GM21619 (cell line): ENCODE data around the gene M1AP.

Experiments used
- ATAC-seq: cut with Tn5 transposase; IDR thresholded peaks from one replicate; pipeline ENCODE4 v1.9.1; 2021; ENCODE audit not compliant: unreplicated experiment

Gene M1AP

GRCh38 chr2:74528600-74529356, 119.4 kb downstream of the M1AP start:
- ATAC-seq, result peak; percentile 2

- ATAC-seq, result no peak
Measured at GRCh38 chr2:74527741-74528140, 120.4 kb downstream of the M1AP start.

- no peak for ATAC-seq
Measured at GRCh38 chr2:74526649-74527230, 121.4 kb downstream of the M1AP start.

- ATAC-seq, result no peak
Measured at GRCh38 chr2:74525717-74526648, 122.1 kb downstream of the M1AP start, which contains the start of gene DQX1. DQX1 (minus strand) TSS chr2:74526231; CDS start chr2:74525729, 502 bp downstream.

GRCh38 chr2:74524955-74525716, 123.0 kb downstream of the M1AP start:
- no peak for ATAC-seq

- ATAC-seq, result no peak
Measured at GRCh38 chr2:74524005-74524404, 124.1 kb downstream of the M1AP start.

GRCh38 chr2:74522516-74522915, 125.6 kb downstream of the M1AP start:
- no peak for ATAC-seq

- ATAC-seq, result no peak
Measured at GRCh38 chr2:74516650-74517049, 131.5 kb downstream of the M1AP start.

GRCh38 chr2:74515981-74516633, 132.0 kb downstream of the M1AP start:
- peak; percentile 60 for ATAC-seq

- ATAC-seq, result no peak
Measured at GRCh38 chr2:74515271-74515980, 132.7 kb downstream of the M1AP start.

GRCh38 chr2:74514368-74515270, 133.5 kb downstream of the M1AP start, which contains the start of gene TLX2:
TLX2 (plus strand) TSS chr2:74514450; CDS start chr2:74514807, 357 bp downstream.
- ATAC-seq, result no peak

GRCh38 chr2:74513605-74514367, 134.3 kb downstream of the M1AP start:
- no peak for ATAC-seq

- no peak for ATAC-seq
Measured at GRCh38 chr2:74512744-74513604, 135.2 kb downstream of the M1AP start.

GRCh38 chr2:74511104-74511989, 136.8 kb downstream of the M1AP start:
- ATAC-seq, result no peak

GRCh38 chr2:74510272-74510671, 137.9 kb downstream of the M1AP start:
- no peak for ATAC-seq
